GM12892 (cell line): ENCODE results near the gene CANT1.
A peak's percentile ranks its signal among the peaks of the same experiment; 100 is the strongest.

ENCODE experiments used
- DNase-seq: peaks from one replicate; pipeline ENCODE4 v3.0.0; 2011; ENCODE audit not compliant: insufficient read length
- FAIRE-seq: peaks from 2 replicates; lab custom pipeline; 2011; peaks lifted over from hg19 to GRCh38; lab: Jason Lieb, UNC
- POLR2A ChIP-seq: IDR thresholded peaks from 2 replicates; pipeline ENCODE4 v1.6.1; 2011; ENCODE audit warnings: low read depth, low read length, control low read depth
- POLR2AphosphoS5 ChIP-seq: IDR thresholded peaks from 2 replicates; pipeline ENCODE4 v1.6.1; 2011; ENCODE audit warnings: low read depth, low read length, control low read depth
- TAF1 ChIP-seq: IDR thresholded peaks from 2 replicates; pipeline ENCODE4 v1.6.1; 2011; ENCODE audit warnings: low read depth, mild to moderate bottlenecking, control low read depth, low read length, borderline replicate concordance

CANT1 gene

GRCh38 chr17:79048826-79049755, 39.5 kb upstream of the CANT1 start:
- TF ChIP-seq POLR2AphosphoS5 (no peak), TAF1 (no peak), POLR2A (no peak)
- no peak for DNase-seq
- no peak for FAIRE-seq

DNA sequence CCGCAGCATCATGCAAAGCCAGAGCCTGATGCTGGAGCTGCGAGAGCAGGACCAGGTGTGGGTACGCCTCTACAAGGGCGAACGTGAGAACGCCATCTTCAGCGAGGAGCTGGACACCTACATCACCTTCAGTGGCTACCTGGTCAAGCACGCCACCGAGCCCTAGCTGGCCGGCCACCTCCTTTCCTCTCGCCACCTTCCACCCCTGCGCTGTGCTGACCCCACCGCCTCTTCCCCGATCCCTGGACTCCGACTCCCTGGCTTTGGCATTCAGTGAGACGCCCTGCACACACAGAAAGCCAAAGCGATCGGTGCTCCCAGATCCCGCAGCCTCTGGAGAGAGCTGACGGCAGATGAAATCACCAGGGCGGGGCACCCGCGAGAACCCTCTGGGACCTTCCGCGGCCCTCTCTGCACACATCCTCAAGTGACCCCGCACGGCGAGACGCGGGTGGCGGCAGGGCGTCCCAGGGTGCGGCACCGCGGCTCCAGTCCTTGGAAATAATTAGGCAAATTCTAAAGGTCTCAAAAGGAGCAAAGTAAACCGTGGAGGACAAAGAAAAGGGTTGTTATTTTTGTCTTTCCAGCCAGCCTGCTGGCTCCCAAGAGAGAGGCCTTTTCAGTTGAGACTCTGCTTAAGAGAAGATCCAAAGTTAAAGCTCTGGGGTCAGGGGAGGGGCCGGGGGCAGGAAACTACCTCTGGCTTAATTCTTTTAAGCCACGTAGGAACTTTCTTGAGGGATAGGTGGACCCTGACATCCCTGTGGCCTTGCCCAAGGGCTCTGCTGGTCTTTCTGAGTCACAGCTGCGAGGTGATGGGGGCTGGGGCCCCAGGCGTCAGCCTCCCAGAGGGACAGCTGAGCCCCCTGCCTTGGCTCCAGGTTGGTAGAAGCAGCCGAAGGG, 38.6 kb upstream of the CANT1 start:
- TF ChIP-seq TAF1 (no peak), POLR2AphosphoS5 (no peak), POLR2A (no peak)
- FAIRE-seq (no peak), DNase-seq (no peak)

GRCh38 chr17:79047291-79047920, 37.8 kb upstream of the CANT1 start:
- DNase-seq, result peak; percentile 11
- TF ChIP-seq POLR2AphosphoS5, result no peak
- no peak for TF ChIP-seq TAF1
- no peak for TF ChIP-seq POLR2A
- no peak for FAIRE-seq

DNA sequence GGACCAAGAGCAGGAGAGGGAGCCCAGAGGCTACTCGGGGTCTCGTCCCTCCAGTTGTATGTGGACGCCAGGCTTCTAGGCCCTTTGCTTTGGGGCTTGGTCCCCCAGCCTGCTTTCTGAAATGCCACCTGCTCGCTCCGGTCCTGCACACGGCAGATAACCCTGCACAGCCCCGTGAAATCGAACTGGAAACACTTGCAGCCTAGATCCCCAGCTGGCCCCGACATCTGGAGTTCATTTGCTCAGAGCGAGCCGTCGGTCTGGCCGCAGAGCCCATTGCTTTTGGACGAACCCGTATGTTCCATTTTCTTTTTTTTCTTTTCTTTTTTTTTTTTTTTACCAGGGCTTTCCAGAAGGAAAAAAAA, 37.3 kb upstream of the CANT1 start:
- DNase-seq (no peak), FAIRE-seq (no peak)
- TF ChIP-seq POLR2AphosphoS5 (no peak), TAF1 (no peak), POLR2A (no peak)

DNA sequence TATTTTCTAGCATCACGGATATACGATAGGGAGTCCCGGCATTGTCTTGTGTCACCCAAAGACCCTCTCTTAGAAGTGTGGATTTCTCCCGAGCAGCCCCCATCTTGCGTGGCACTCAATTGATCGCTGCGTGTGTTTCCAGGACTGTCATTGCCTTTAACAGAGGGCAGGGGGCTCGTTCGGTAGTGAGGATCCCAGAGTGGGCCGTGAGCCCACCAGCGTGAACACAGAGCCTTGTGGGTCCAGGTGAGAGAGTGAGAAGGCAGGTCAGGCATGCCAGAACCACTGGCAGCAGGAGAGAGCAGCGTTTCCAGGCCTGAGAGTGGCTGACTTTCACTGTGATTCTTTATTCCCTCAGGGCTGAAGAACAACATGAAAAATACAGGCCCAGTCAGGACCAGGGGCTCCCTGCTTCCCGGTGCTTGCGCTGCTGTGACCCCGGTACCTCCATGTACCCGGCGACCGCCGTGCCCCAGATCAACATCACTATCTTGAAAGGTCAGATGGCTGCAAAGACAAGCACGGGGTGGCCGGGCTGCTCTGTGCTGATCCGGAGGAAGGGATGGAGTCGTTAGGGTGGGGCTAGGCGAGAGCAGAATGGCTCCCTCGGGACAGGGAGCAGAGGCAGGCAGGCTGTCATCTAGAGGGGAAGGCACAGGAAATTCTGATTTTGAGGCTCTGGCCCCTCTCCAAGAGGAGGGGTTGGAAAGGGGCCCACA, 36.8 kb upstream of the CANT1 start:
- TF ChIP-seq TAF1 (no peak), POLR2A (no peak), POLR2AphosphoS5 (no peak)
- DNase-seq, result peak; percentile 15
- FAIRE-seq, result no peak

GRCh38 chr17:79045842-79046196, 36.3 kb upstream of the CANT1 start:
- DNase-seq, result peak; percentile 77
- TF ChIP-seq TAF1 (no peak), POLR2AphosphoS5 (no peak), POLR2A (no peak)
- peak; percentile 82 for FAIRE-seq

DNA sequence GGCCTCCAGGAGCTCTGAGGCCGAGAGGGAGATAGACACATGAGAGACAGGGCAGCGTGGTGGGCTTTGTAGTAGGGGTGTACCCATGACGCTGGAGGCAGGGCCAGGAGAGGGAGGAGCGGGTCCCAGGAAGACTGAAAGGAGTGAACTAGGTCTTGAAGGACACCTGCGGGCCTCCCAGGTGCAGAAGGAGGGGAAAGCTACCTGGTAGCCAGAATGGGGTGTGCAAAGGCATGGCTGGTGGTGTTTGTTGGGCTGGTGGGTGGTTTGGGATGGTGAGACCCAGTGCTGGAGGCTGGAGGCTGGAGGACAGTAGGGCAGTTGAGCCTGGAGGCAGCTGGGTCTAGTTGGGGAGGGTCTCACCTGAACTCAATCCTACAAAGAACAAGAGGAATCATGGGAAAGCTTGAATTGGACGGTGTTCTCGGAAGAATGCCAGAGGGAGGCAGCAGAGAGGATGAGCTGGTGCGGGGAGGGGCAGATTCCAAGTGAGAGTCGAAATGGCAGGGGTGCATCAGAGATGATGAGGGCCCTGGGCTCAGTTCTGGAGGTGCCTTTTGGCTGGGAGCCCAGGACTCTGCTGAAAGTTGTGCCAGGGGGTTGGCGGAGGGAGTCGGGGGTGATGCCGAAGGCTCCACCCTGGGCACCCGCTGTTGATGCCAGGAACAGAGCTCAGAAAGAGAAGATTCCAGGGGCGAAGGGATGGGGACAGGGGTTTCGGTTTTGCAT, 35.6 kb upstream of the CANT1 start:
- DNase-seq (peak; percentile 5), FAIRE-seq (no peak)
- TF ChIP-seq POLR2AphosphoS5 (no peak), POLR2A (no peak), TAF1 (no peak)

DNA sequence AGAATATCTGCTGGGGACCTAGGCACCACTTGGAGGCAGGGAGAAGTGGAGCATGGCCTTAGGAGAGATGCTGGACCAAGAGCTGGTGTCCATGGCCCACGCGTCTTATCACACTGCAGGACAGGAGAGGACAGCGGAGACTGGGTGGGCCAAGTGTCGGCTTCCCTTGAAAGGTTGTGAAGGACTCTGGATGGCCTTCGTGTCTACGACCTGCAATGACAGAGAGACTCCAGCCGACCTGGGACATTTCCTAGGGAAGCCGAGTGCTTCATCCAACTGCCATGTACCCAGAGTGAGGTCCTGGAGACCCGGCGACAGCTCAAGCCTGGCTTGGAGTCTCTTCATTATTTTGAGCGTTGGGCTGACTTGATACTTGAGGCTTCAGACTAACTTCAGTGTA, 34.9 kb upstream of the CANT1 start:
- DNase-seq (peak; percentile 1), FAIRE-seq (no peak)
- TF ChIP-seq TAF1 (no peak), POLR2AphosphoS5 (no peak)

GRCh38 chr17:79043931-79044320, 34.4 kb upstream of the CANT1 start:
- no peak for DNase-seq
- no peak for FAIRE-seq
- TF ChIP-seq TAF1 (no peak), POLR2AphosphoS5 (no peak), POLR2A (no peak)
